Stimulated activated CD8-positive, alpha-beta memory T cell treated with anti-CD3 and anti-CD28 coated beads, Interleukin-7, amount 100 ng/mL, for 1 hour (primary cell): ENCODE data around the gene INSL3.

ENCODE experiments used
- DNase-seq, 2 donors: peaks; one replicate each; pipeline ENCODE4 v3.0.0-alpha.2; 2020; ENCODE audit warnings: low read depth in 2 of 2

INSL3 gene

GRCh38 chr19:17821190-17821589, at the start of gene INSL3:
TSS of gene INSL3 (minus strand) at chr19:17821519. CDS start at chr19:17821506, 13 bp downstream.
- DNase-seq, result no peak

- no peak for DNase-seq
Measured at GRCh38 chr19:17869114-17869608, 47.8 kb upstream of the INSL3 start.

GRCh38 chr19:17868669-17869068, 47.4 kb upstream of the INSL3 start:
- DNase-seq, result no peak

- DNase-seq, result no peak
Measured at GRCh38 chr19:17866964-17867486, 45.7 kb upstream of the INSL3 start.

- DNase-seq, result no peak
Measured at GRCh38 chr19:17866312-17866963, 45.1 kb upstream of the INSL3 start.

- no peak for DNase-seq
Measured at GRCh38 chr19:17865364-17866311, 44.3 kb upstream of the INSL3 start.

- DNase-seq, result no peak
Measured at GRCh38 chr19:17863520-17864182, 42.3 kb upstream of the INSL3 start.

- DNase-seq, result no peak
Measured at GRCh38 chr19:17862711-17863519, 41.6 kb upstream of the INSL3 start.

GRCh38 chr19:17861542-17862402, 40.5 kb upstream of the INSL3 start:
- no peak for DNase-seq

- no peak for DNase-seq
Measured at GRCh38 chr19:17860993-17861360, 39.7 kb upstream of the INSL3 start.

- DNase-seq, result no peak
Measured at GRCh38 chr19:17860331-17860992, 39.1 kb upstream of the INSL3 start.

GRCh38 chr19:17859533-17860330, 38.4 kb upstream of the INSL3 start, which contains the start of gene RPL18A:
TSS of gene RPL18A (plus strand) at chr19:17859910. CDS start at chr19:17859957, 47 bp downstream.
- DNase-seq, result peak; percentile 94 to 98

- DNase-seq, result peak; percentile 86 to 94
Measured at GRCh38 chr19:17855280-17856152, 34.2 kb upstream of the INSL3 start.

GRCh38 chr19:17854061-17854460, 32.7 kb upstream of the INSL3 start:
- DNase-seq, result no peak

GRCh38 chr19:17848595-17849292, 27.4 kb upstream of the INSL3 start:
- DNase-seq, result no peak

GRCh38 chr19:17847538-17848366, 26.4 kb upstream of the INSL3 start, which contains the start of gene JAK3:
TSS of gene JAK3 (minus strand) at chr19:17847982. CDS start at chr19:17844417, 3,565 bp downstream.
- DNase-seq, result peak; percentile 67 to 77
